Small intestine (tissue), 7 donors: ENCODE results near the gene EXOSC9. TPM values are rescaled to one million over a fixed set of nuclear protein-coding genes. Genes with fewer than 3 reads are reported as not detected.

ENCODE experiments used
- DNase-seq, 2 donors: peaks; one replicate each; pipeline versions ENCODE4 v3.0.0 to v3.0.0-alpha.2; 2013
- FAIRE-seq: peaks from 2 replicates; lab custom pipeline; 2012; peaks lifted over from hg19 to GRCh38; lab: Jason Lieb, UNC
- H3K27ac ChIP-seq, 3 donors: one replicate each; pipeline ENCODE4 v1.5.1; 2013; ENCODE audit warnings: low read length in 2 of 3, mild to moderate bottlenecking in 2 of 3, control low read depth in 1 of 3, inconsistent platforms in 1 of 3, low read depth in 1 of 3, moderate library complexity in 1 of 3
- H3K27me3 ChIP-seq, 3 donors: one replicate each; pipeline ENCODE4 v1.6.1; 2013; ENCODE audit warnings: low read length in 3 of 3, inconsistent platforms in 1 of 3; ENCODE audit not compliant: control insufficient read depth in 3 of 3, insufficient read depth in 3 of 3
- H3K36me3 ChIP-seq, 3 donors: one replicate each; pipeline ENCODE4 v1.6.1; 2013; ENCODE audit warnings: low read length in 3 of 3, inconsistent platforms in 1 of 3, low read depth in 1 of 3, mild to moderate bottlenecking in 1 of 3, moderate library complexity in 1 of 3; ENCODE audit not compliant: control insufficient read depth in 3 of 3, insufficient read depth in 2 of 3
- H3K4me1 ChIP-seq, 3 donors: one replicate each; pipeline ENCODE4 v1.6.1; 2013; ENCODE audit warnings: low read length in 2 of 3, inconsistent platforms in 1 of 3, low read depth in 1 of 3, mild to moderate bottlenecking in 1 of 3, moderate library complexity in 1 of 3; ENCODE audit not compliant: control insufficient read depth in 3 of 3, insufficient read depth in 2 of 3
- H3K4me3 ChIP-seq, 3 donors: one replicate each; pipeline ENCODE4 v1.5.1; 2013; ENCODE audit warnings: low read length in 3 of 3, control low read depth in 1 of 3, inconsistent platforms in 1 of 3, low read depth in 1 of 3, mild to moderate bottlenecking in 1 of 3, moderate library complexity in 1 of 3
- H3K9me3 ChIP-seq, 2 donors: one replicate each; pipeline ENCODE4 v1.6.1; 2013; ENCODE audit warnings: low read depth in 1 of 2, low read length in 1 of 2; ENCODE audit not compliant: control insufficient read depth in 2 of 2, insufficient read depth in 1 of 2
- WGBS, 3 donors: extraction: QIAGEN DNeasy Blood & Tissue Kit; methylation state at CpG; one replicate each; pipeline ENCODE4 v1.1.7; 2013; 5-methylcytosine and 5-hydroxymethylcytosine counted together
- polyA plus RNA-seq, 4 donors: library from polyadenylated mRNA; stranded (reverse) in 3 of 4; unstranded in 1 of 4; fragments of 200-250 nt in 3 of 4; fragments of 120-200 nt in 1 of 4; gene quantifications; one replicate each; pipeline versions ENCODE4 v1.2.1 to v1.2.3, GENCODE V29; 2013
- donor health status: healthy with polysubstance abuse.
- donor health status: control.
- donor health status: control.
- donor health status: Bipolar disorder and iron deficiency.
- donor health status: healthy.

Gene EXOSC9
- polyA plus RNA-seq, 4 donors = 9.8 to 24.1 (median 17.1) TPM

DNA sequence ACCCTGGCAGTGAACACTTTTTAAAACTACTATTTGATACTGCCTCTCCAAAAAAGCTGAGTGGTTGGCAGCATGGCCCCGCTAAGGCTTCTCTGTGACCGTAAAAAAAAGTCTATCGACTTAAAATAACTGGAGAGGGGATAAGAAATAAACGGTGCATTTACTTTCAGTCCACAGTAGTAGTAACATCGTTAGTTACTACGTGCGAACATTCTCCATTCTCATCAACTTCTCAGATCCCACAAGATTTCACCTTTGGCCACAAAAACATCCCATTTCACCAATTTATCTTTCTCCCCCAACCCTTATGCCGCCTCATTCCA lies 524 bp upstream of the EXOSC9 start:
- DNase-seq = no peak
- no peak for FAIRE-seq
- Histone ChIP-seq H3K9me3 (no peaks in the 10 kb centered on the region), H3K36me3 (peaks cover 0 to 8% (median 2%) of the 10 kb centered on the region in 3 donors), H3K27me3 (no peaks in the 10 kb centered on the region), H3K4me3 (peak overlapping the region in 2 of 3 donors; percentile 76 to 84), H3K4me1 (peaks cover 0 to 15% (median 0%) of the 10 kb centered on the region in 3 donors), H3K27ac (peak overlapping the region; percentile 84 to 94 (median 87))
- 25 to 48% (median 43%) methylated on average over 8 of the region's 8 CpGs for WGBS, 3 donors

GRCh38 chr4:121801715-121802075 lies 572 bp downstream of the EXOSC9 start:
- Histone ChIP-seq H3K27ac (peak overlapping the region in 2 of 3 donors; percentile 87 to 94), H3K4me1 (peaks cover 0 to 15% (median 0%) of the 10 kb centered on the region in 3 donors), H3K4me3 (peak overlapping the region; percentile 76 to 98 (median 84)), H3K27me3 (no peaks in the 10 kb centered on the region), H3K9me3 (no peaks in the 10 kb centered on the region), H3K36me3 (peaks cover 2 to 16% (median 3%) of the 10 kb centered on the region in 3 donors)
- WGBS, 3 donors = 10 to 15% (median 12%) methylated on average over 4 of the region's 4 CpGs
- FAIRE-seq = no peak
- no peak for DNase-seq

DNA sequence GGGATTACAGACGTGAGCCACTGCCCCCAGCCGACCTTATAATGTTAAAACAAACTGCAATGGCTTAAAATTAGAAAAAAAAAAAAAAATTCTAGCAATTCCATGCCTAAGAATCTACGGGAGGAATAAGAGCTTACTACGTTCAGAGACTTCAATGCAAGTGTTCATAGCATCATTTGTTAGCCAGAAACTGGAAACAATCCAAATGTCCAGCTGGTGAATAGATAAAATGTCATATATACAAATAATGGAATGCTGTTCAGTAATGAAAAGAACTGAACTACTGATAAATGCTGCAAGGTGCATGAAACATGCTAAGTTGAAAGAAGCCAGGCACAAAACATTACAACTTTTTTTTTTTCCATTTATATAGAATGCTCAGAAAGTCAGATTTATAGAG lies 5.3 kb downstream of the EXOSC9 start:
- Histone ChIP-seq H3K4me1 (no peaks in the 10 kb centered on the region), H3K4me3 (no peak overlapping the region), H3K9me3 (no peaks in the 10 kb centered on the region), H3K27ac (no peak overlapping the region), H3K36me3 (peaks cover 4 to 32% (median 8%) of the 10 kb centered on the region in 3 donors), H3K27me3 (no peaks in the 10 kb centered on the region)
- no peak for FAIRE-seq
- 74 to 86% (median 86%) methylated on average over 4 of the region's 4 CpGs for WGBS, 3 donors
- no peak for DNase-seq

DNA sequence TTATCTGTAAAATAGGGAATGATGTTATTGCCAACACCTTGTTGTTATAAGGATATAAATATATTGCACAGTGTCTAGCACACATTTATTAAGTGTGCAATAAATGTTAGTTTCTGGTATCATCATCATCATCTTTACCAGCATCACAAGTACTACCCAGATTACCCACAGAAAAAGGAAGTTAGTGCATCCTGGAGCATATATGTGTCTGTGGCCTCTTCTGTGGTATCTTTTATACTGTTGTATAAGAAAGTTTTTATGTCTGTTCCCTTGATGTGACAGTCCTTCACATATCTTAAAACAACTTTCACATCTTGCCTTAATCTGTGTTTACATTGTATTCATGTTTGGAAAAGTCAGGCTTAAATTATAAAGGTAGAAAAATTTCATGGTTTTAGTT lies 10.0 kb downstream of the EXOSC9 start:
- Histone ChIP-seq H3K27ac (no peak overlapping the region), H3K4me3 (no peak overlapping the region), H3K4me1 (no peaks in the 10 kb centered on the region), H3K9me3 (no peaks in the 10 kb centered on the region), H3K27me3 (no peaks in the 10 kb centered on the region), H3K36me3 (peaks cover 5 to 26% (median 8%) of the 10 kb centered on the region in 3 donors)
- FAIRE-seq (no peak), DNase-seq (no peak)

DNA sequence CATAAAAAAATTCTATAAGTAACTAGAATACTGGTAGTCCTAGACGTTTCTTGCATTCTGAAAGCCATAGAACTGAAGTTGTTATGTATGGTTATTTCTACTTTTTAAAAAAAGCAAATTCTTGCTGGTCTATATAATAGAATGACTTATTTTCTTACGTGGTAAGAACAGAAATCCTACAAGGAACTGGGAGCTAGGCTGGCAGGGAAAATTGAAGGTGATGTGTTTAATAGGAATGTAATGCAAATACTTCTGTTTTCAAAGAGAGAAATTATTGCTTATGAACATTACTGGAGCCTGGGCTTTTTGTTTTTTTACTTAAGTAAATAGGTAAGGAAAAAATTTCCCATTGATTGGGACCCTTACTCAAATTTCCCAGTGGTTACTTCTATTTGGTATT lies 13.6 kb downstream of the EXOSC9 start:
- no peak overlapping the region for H3K4me3 ChIP-seq
- H3K27me3 ChIP-seq = no peaks in the 10 kb centered on the region
- H3K36me3 ChIP-seq = peaks cover 8 to 14% (median 12%) of the 10 kb centered on the region in 3 donors
- H3K27ac ChIP-seq = no peak overlapping the region
- DNase-seq (no peak), FAIRE-seq (no peak)
- no peaks in the 10 kb centered on the region for H3K9me3 ChIP-seq
- 83 to 94% (median 92%) methylated on average over 2 of the region's 2 CpGs for WGBS, 3 donors
- no peaks in the 10 kb centered on the region for H3K4me1 ChIP-seq

- H3K4me1 ChIP-seq = no peaks in the 10 kb centered on the region
- H3K36me3 ChIP-seq = peaks cover 5 to 12% (median 8%) of the 10 kb centered on the region in 3 donors
- no peaks in the 10 kb centered on the region for H3K27me3 ChIP-seq
- 80 to 85% (median 83%) methylated on average over 3 of the region's 3 CpGs for WGBS, 3 donors
- no peak overlapping the region for H3K27ac ChIP-seq
- no peak for DNase-seq
- no peaks in the 10 kb centered on the region for H3K9me3 ChIP-seq
- no peak overlapping the region for H3K4me3 ChIP-seq
- no peak for FAIRE-seq
Observed at GRCh38 chr4:121817006-121817405, 15.9 kb downstream of the EXOSC9 start.

- Histone ChIP-seq H3K4me3 (no peak overlapping the region), H3K27me3 (no peaks in the 10 kb centered on the region), H3K27ac (no peak overlapping the region), H3K4me1 (peaks cover 0 to 4% (median 0%) of the 10 kb centered on the region in 3 donors), H3K9me3 (no peaks in the 10 kb centered on the region), H3K36me3 (peaks cover 4 to 12% (median 5%) of the 10 kb centered on the region in 3 donors)
- no peak for FAIRE-seq
- no peak for DNase-seq
- WGBS, 3 donors = 82 to 88% (median 83%) methylated on average over 1 of the region's 1 CpG
Observed at GRCh38 chr4:121817701-121818100, 16.6 kb downstream of the EXOSC9 start.

GRCh38 chr4:121818215-121818614 lies 17.1 kb downstream of the EXOSC9 start:
- Histone ChIP-seq H3K27ac (no peak overlapping the region), H3K4me3 (no peak overlapping the region), H3K36me3 (peaks cover 4 to 10% (median 5%) of the 10 kb centered on the region in 3 donors), H3K4me1 (peaks cover 0 to 4% (median 3%) of the 10 kb centered on the region in 3 donors), H3K9me3 (no peaks in the 10 kb centered on the region), H3K27me3 (no peaks in the 10 kb centered on the region)
- FAIRE-seq (no peak), DNase-seq (no peak)
- WGBS, 3 donors = 43 to 56% (median 47%) methylated on average over 1 of the region's 1 CpG
